Activated T-helper 17 cell treated with anti-CD3 and anti-CD28 coated beads, Interleukin-2, amount 50 U/mL, for 72 hours (primary cell): Measurements from ENCODE around the gene TEX14. TPM values are rescaled to one million over a fixed set of nuclear protein-coding genes. Genes with fewer than 3 reads are reported as not detected.

Experiments used
- ATAC-seq: fragments of 150-1000 bp; cut with Tn5 transposase; replicated peaks from 2 replicates; pipeline ENCODE4 v1.10.0; 2021; ENCODE audit warnings: mild to moderate bottlenecking, moderate library complexity
- H3K27ac Mint-ChIP-seq: one replicate; pipeline ENCODE4 v1.8.0; 2022; ENCODE audit warnings: mixed read lengths
- H3K27me3 Mint-ChIP-seq: one replicate; pipeline ENCODE4 v1.8.0; 2022; ENCODE audit warnings: mixed read lengths
- H3K36me3 Mint-ChIP-seq: one replicate; pipeline ENCODE4 v1.8.0; 2022; ENCODE audit warnings: low read depth, mild to moderate bottlenecking, mixed read lengths
- H3K4me1 Mint-ChIP-seq: one replicate; pipeline ENCODE4 v1.8.0; 2022; ENCODE audit warnings: mixed read lengths
- H3K4me3 Mint-ChIP-seq: one replicate; pipeline ENCODE4 v1.8.0; 2022; ENCODE audit warnings: mild to moderate bottlenecking, mixed read lengths
- H3K9me3 Mint-ChIP-seq: one replicate; pipeline ENCODE4 v1.8.0; 2022; ENCODE audit warnings: mixed read lengths
- total RNA-seq, 2 donors: library from RNA; stranded (reverse); gene quantifications; one replicate each; pipeline ENCODE4 v1.2.3, GENCODE V29; 2022

The TEX14 gene
- total RNA-seq, 2 donors from 2014 or later: 0.30 to 0.32 TPM

DNA sequence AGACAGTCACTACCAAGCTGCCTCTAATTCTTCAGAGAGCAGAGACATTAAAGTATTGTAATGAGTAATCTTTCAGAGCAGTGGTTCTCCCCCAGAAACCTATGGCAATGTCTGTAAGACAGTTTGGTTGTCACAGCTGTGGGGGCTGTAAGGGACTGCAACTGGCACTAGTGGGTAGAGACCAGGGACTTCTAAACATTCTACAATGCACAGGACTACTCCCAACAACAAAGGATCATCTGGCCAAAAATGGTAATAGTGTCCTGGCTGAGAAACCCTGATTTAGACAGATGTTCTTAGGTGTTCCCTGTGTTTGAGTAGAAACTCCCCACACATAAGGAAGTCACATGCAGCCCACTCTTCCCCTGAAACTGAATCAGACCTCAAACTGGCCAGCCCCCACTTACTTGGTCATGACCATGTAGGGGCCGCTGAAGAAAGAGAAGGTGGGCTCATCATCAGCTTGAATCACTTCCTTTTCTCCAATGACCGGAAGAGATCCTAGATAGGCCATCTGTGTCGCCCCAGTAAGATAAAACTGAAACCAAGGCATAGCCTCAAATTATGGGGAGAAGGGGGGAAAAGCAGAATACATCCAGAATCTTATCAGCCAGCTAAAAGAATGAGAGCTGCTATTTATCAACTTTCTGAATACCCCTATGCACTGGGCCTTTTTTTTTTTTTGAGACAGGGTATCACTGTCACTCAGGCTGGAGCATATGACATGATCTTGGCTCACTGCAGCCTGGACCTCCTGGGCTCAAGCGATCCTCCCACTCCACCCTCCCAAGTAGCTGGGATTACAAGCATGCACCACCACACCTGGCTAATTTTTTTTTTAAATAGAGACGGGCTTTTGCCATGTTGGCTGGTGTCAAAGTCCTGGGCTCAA lies 75.8 kb downstream of the TEX14 start:
- Mint-ChIP-seq H3K4me1 (peaks cover 6% of the 10 kb centered on the region), H3K4me3 (no peak overlapping the region), H3K9me3 (no peaks in the 10 kb centered on the region), H3K27me3 (peaks cover 3% of the 10 kb centered on the region), H3K36me3 (no peaks in the 10 kb centered on the region), H3K27ac (peak overlapping the region; percentile 61)
- ATAC-seq: peak; percentile 72

DNA sequence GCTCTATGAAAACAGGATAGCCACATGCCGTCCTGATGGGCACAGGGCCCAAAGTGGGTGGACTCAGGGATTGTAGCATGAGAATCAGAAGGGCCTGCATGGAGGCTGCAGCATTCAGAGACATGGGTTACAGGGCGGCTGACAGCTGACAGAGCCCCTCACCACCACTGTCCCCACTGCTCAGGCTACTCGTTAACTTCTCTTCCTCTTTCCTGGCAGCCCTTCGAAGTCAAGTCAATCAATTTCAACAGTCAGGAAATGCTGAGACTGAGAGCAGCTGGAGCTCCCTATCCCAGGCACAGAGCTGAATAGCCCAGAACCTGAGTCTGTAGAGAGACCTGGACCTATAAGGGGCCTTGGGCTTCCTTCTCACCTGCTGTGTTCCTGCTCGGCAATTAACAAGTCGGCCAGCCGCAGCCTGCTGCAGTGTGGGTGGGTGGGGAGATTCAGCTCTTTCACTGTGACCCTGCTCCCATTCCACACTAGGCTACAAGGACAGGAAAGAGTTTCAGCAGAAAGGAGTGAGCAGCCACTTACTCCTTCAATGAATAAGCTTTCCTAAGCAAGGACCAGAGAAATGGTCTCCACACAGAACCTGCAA lies 76.9 kb downstream of the TEX14 start:
- H3K4me3 Mint-ChIP-seq: no peak overlapping the region
- no peak overlapping the region for H3K27ac Mint-ChIP-seq
- H3K36me3 Mint-ChIP-seq: no peaks in the 10 kb centered on the region
- peaks cover 2% of the 10 kb centered on the region for H3K27me3 Mint-ChIP-seq
- no peak for ATAC-seq
- H3K9me3 Mint-ChIP-seq: no peaks in the 10 kb centered on the region
- peaks cover 6% of the 10 kb centered on the region for H3K4me1 Mint-ChIP-seq

DNA sequence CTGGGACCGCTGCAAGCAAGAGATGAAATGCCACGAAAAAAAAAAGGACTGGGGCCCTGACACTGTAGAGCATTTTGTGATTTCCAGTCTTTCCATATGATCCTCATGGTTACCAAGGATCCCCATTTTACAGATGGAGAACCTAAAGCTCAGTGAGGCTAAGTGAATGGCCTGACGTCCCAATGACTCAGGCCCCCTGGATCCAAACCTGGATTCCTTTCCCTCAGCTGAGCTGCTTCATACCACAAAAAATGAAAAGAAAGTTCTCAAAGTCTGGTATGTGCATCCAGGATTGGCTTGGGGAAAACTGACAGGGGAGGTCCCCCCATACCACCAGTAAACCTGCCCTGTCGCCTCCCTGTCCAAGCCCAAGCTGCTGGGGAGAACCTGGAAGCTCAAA lies 80.5 kb downstream of the TEX14 start:
- H3K36me3 Mint-ChIP-seq: no peaks in the 10 kb centered on the region
- no peak for ATAC-seq
- no peak overlapping the region for H3K4me3 Mint-ChIP-seq
- no peaks in the 10 kb centered on the region for H3K9me3 Mint-ChIP-seq
- no peaks in the 10 kb centered on the region for H3K27me3 Mint-ChIP-seq
- no peak overlapping the region for H3K27ac Mint-ChIP-seq
- H3K4me1 Mint-ChIP-seq: peaks cover 6% of the 10 kb centered on the region

DNA sequence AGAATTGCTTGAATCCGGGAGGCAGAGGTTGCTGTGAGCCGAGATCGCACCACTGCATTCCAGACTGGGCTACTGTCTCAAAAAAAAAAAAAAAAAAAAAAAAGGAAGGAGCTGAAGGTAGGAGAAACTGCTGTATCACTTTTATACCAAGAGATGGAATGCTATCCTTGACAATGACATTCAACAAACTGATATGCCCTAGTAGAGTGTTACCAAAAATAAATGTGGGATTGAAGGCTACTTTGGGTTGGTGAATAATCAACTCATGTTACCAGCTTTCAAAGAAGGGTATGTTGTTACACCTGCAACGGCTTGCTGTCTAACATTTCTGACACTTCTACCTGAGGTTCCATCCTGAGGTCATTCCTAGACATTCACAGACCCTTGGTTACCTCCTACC lies 84.9 kb downstream of the TEX14 start:
- Mint-ChIP-seq H3K4me3 (no peak overlapping the region), H3K36me3 (no peaks in the 10 kb centered on the region), H3K9me3 (no peaks in the 10 kb centered on the region), H3K4me1 (no peaks in the 10 kb centered on the region), H3K27me3 (no peaks in the 10 kb centered on the region), H3K27ac (no peak overlapping the region)
- ATAC-seq: no peak

DNA sequence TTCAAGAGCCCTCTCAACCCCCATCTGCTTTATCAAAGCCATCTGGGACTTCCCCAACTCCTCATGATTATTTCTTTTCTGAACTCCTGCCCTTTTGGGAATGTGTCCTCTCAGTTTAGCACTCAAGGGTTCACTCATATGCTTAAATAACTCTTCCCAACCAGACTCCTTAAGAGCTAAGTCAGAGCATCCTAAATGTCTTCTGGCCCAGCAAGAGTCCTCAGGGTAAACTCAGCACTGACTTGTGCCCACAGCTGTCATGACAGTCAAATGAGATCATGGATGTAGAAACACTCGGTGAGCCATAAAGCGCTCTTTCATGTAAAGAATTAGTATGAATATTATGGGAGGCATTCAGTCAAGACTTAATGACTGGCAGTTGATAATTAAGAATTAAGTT lies 85.9 kb downstream of the TEX14 start:
- Mint-ChIP-seq H3K4me3 (no peak overlapping the region), H3K4me1 (no peaks in the 10 kb centered on the region), H3K36me3 (no peaks in the 10 kb centered on the region), H3K9me3 (no peaks in the 10 kb centered on the region), H3K27ac (peak overlapping the region; percentile 1), H3K27me3 (no peaks in the 10 kb centered on the region)
- no peak for ATAC-seq

DNA sequence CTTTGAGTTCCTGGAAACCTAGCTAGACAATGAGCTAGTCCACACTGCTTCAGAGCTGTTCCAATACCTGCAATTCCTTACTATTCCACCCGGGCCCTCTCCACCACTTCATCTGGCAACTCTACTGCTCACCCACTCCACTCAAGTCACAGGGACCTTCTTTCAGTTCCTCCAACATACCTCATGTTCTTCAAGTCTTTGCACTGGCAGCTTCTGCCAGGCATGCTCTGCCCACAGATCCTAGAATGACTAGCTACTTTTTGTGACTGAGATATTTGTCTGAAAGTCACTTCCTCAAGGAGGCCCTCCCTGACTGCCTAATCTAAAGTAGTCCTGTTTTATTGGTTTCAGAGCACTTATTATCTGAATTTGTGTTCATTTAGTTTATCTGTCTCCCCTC lies 86.4 kb downstream of the TEX14 start:
- Mint-ChIP-seq H3K27ac (peak overlapping the region; percentile 1), H3K36me3 (no peaks in the 10 kb centered on the region), H3K4me3 (no peak overlapping the region), H3K9me3 (no peaks in the 10 kb centered on the region), H3K27me3 (no peaks in the 10 kb centered on the region), H3K4me1 (no peaks in the 10 kb centered on the region)
- ATAC-seq: peak; percentile 78

DNA sequence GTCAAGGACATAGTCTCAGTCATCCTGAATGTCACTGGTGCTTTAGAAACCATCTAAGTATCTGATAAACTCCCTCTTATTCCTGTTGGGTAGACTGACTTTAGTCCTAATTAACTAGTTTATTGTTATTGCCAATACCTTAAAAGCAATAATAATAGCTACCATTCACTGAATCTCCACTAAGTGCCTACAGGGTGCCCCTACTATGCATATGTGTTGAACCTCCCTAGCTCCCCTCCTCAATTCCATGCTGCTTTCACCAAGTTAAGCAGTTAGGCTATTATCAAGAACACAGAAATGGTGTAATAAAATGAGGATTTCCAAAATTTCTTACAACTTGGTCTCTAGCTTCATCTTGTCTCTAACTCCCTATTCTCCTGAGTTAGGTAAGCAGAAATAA lies 89.9 kb downstream of the TEX14 start:
- Mint-ChIP-seq H3K27ac (no peak overlapping the region), H3K4me3 (no peak overlapping the region), H3K27me3 (no peaks in the 10 kb centered on the region), H3K36me3 (no peaks in the 10 kb centered on the region), H3K4me1 (no peaks in the 10 kb centered on the region), H3K9me3 (no peaks in the 10 kb centered on the region)
- no peak for ATAC-seq

DNA sequence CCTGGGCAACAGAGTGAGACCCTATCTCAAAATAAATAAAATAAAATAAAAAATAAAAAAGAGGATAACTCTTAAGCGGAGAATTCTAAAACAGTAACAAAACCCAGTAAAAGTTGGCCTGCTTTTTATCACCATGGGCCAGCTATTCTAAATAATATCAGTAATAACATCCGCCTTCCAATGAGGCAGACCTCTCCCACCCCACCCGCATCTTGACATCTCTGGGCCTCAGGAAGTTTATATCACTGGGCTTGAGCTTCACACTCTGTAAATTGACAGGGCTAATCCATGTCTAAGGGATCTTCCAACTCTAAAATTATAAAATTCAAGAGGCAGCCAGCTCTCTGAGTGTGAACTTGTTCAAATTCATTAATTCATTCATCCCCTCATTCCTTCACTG lies 94.5 kb downstream of the TEX14 start:
- ATAC-seq: no peak
- no peak overlapping the region for H3K4me3 Mint-ChIP-seq

DNA sequence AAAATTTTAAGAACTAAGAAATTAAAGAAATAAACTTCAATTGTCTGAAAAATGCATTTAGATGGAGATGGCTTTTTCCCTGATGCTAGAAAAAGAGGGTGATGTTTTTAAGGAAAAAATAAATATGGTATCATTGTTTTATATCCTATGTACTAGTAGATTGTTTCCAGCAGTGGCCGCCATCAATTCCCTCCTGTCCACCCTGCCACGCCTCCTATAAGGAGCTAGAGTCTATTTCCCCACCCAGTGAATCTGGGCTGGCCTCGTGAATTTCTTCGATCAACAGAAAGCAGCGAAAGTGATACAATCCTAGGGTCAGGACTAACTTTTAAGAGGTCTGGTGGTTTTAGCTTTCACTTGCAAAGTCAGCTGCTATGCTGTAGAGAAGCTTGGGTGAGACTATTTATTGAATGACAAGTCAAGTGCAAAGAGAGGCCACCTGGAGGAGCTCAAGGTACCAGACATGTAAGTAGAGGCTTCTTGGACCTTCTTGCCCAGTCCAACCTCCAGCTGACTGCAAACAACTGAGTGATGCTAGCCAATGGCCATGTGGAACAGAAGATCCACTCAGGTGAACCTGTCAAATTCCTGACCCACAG lies 96.6 kb downstream of the TEX14 start:
- Mint-ChIP-seq H3K36me3 (no peaks in the 10 kb centered on the region), H3K4me3 (no peak overlapping the region), H3K27me3 (no peaks in the 10 kb centered on the region), H3K27ac (no peak overlapping the region), H3K9me3 (no peaks in the 10 kb centered on the region), H3K4me1 (no peaks in the 10 kb centered on the region)
- no peak for ATAC-seq

More for the DNA sequence above, 94.5 kb downstream of the TEX14 start:
- no peaks in the 10 kb centered on the region for H3K27me3 Mint-ChIP-seq
- H3K4me1 Mint-ChIP-seq: no peaks in the 10 kb centered on the region
- H3K27ac Mint-ChIP-seq: no peak overlapping the region
- no peaks in the 10 kb centered on the region for H3K36me3 Mint-ChIP-seq
- H3K9me3 Mint-ChIP-seq: no peaks in the 10 kb centered on the region

DNA sequence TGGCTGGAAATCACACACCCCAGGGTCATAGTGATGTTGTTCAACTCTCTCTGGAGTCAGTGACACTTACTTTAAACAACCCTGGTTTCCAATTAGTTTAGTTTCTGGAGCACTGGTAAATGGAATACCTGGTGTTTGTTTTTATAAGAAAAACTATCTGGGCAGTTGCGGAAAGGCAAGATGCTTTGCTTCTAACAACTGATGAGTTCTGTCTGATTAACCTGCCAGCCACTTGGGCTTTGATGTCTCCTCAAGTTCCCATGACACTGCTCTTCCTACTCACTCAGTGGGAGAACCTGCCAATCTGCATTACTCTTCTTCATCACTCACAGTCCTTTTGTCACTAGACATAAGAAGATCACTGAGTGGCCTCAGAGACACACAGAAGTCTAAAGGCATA lies 98.7 kb downstream of the TEX14 start:
- Mint-ChIP-seq H3K4me1 (no peaks in the 10 kb centered on the region), H3K9me3 (no peaks in the 10 kb centered on the region), H3K27me3 (no peaks in the 10 kb centered on the region), H3K36me3 (no peaks in the 10 kb centered on the region), H3K27ac (no peak overlapping the region), H3K4me3 (no peak overlapping the region)
- ATAC-seq: no peak

DNA sequence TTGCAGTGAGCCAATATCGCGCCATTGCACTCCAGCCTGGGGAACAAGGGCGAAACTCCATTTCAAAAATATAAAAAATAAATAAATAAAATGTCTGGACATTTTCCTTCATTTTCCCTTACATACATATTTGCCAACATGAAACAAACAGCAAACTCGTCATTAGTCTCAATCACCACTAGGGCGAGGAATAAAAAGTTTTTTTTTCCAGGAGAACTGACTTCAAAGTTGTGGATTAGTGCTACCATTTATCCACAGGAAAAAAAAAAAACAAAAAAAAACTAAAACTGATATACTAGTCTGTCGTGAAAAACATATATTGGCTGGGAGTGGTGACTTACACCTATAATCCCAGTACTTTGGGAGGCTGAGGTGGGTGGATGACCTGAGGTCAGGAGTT lies 100.4 kb downstream of the TEX14 start:
- no peaks in the 10 kb centered on the region for H3K9me3 Mint-ChIP-seq
- H3K27ac Mint-ChIP-seq: no peak overlapping the region
- H3K36me3 Mint-ChIP-seq: no peaks in the 10 kb centered on the region
- no peak overlapping the region for H3K4me3 Mint-ChIP-seq
- H3K4me1 Mint-ChIP-seq: no peaks in the 10 kb centered on the region
- no peak for ATAC-seq
- H3K27me3 Mint-ChIP-seq: no peaks in the 10 kb centered on the region

DNA sequence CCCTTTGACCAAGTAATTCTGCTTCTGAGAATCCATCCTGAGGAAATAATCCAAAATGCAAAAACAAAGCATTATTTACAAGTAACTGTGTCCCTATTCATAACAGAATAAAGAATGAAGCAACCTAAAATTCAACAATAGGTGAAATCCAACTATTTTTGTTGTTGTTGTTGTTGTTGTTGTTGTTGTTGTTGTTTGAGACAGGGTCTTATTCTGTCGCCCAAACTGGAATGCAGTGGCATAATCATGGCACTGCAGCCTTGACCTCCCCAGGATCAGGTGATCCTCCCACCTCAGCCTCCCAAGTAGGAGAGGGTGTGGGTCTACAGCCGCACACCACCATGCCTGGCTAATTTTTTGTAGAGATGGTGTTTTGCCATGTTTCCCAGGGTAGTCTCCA lies 101.5 kb downstream of the TEX14 start:
- no peaks in the 10 kb centered on the region for H3K27me3 Mint-ChIP-seq
- H3K27ac Mint-ChIP-seq: no peak overlapping the region
- no peaks in the 10 kb centered on the region for H3K9me3 Mint-ChIP-seq
- H3K36me3 Mint-ChIP-seq: no peaks in the 10 kb centered on the region
- no peaks in the 10 kb centered on the region for H3K4me1 Mint-ChIP-seq
- no peak for ATAC-seq
- no peak overlapping the region for H3K4me3 Mint-ChIP-seq

DNA sequence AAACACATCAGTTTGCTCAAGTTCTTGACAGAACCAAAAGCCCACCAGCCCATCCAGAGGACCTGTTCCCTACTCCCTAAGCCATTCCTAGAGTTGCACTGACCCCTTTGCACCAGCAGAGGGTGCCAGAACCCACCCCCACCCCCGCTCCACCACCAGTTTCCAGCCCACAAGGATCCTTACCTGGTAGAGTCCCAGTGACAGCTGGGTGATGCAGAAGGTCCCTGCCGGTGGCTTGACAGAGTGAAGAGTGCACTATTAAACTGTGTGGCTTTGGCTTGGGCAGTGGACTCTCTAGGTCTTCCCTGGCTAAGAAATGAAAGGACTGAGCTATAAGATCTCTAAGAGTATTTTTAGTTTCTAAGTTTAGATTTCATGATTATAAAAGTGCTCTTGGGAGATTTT lies 104.1 kb downstream of the TEX14 start:
- Mint-ChIP-seq H3K27me3 (no peaks in the 10 kb centered on the region), H3K4me1 (no peaks in the 10 kb centered on the region), H3K4me3 (no peak overlapping the region), H3K9me3 (no peaks in the 10 kb centered on the region), H3K27ac (no peak overlapping the region), H3K36me3 (no peaks in the 10 kb centered on the region)
- ATAC-seq: peak; percentile 91

DNA sequence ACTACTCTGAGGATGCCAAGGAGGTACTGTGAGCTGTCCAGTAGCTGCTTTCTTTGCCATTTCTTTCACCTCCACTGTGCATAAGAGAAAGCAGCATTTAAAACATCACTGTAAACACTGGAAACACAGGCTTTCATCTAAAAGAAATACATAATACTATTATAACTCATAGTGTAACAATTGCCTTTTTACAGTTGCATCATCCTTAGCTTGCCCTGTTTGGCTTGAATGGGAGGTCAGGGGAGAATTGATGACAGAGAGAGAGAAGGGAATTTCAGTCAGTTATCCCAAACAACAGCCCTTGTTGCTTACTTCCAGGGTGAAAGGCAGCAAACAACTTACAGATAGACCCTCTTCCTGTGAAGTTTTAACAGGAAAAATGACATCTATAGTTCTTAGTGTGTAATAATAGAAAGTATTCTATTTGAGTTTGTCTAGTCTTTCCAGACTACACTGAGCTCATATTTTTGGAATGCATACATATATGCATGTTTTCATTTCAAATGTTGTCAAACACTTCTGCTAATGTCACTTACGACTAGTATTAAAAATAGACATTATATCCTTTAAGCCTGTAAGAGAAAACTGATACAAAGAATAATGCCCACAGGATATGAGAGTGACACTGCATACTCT lies 105.7 kb downstream of the TEX14 start:
- Mint-ChIP-seq H3K4me1 (no peaks in the 10 kb centered on the region), H3K9me3 (no peaks in the 10 kb centered on the region), H3K4me3 (no peak overlapping the region), H3K36me3 (no peaks in the 10 kb centered on the region), H3K27me3 (no peaks in the 10 kb centered on the region), H3K27ac (peak overlapping the region; percentile 8)
- ATAC-seq: no peak

DNA sequence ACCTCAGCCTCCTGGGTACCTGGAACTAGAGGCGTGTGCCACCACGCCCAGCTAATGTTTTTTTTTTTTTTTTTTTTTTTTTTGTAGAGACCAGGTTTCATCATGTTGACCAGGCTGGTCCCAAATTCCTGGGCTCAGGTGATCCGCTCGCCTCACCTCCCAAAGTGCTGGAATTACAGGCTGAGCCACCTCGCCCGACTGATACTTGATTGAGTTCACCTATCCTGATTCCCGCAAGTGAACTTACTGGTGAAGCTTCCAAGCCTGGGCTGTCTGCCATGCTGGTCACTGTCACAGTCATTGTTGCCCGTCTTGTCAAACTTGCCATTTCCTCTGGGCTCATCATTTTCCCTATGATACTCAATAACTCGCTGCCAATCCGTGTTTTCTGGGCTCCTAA lies 106.3 kb downstream of the TEX14 start:
- Mint-ChIP-seq H3K27me3 (no peaks in the 10 kb centered on the region), H3K9me3 (no peaks in the 10 kb centered on the region), H3K36me3 (no peaks in the 10 kb centered on the region), H3K4me3 (no peak overlapping the region), H3K4me1 (no peaks in the 10 kb centered on the region), H3K27ac (peak overlapping the region; percentile 8)
- no peak for ATAC-seq
